ENCODE results near the gene SPTA1.

The SPTA1 gene

DNA sequence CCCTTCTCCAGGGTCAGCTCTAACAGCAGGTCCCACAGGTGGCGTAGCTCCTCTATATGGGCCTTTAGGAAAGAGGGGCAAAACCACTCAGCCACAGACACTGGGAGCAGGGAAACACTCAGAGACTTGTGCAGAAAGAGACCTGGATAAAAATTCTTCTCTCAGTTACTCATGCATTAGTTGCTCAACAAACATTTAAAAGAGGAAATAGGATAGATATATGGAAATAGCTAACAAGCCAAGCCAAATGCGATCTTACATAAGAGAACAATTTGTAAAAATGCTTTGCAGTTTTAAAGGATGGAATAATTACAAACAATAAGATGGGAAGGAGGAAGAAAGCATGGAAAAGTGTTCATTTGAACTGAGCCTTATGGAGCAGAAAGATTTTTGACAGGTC, 4.9 kb downstream of the SPTA1 start:
- no peak for DNase-seq

DNA sequence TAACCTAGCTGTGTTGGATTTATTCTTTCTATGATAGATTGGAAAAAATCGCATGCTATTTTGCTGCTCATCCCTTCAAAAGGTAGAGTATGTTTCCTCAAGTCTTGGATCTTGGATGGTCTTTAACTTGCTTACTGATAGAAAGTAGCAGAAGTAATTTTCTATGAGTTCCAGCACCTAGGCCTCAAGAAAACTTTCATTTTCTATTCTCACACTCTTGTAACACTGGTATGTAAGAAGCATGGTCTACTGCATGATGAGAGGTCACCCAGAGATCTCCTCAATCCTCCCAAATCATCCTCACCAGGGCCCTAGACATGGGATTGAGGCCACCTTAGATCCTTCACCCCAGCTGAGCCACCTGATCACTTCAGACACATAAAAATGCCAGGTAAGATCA, 7.2 kb downstream of the SPTA1 start:
- no peak for DNase-seq

- no peak for DNase-seq
These were observed 10.8 kb downstream of the SPTA1 start for GRCh38 chr1:158675563-158676323.

GRCh38 chr1:158674302-158674701, 12.2 kb downstream of the SPTA1 start:
- no peak for DNase-seq

GRCh38 chr1:158666037-158666436, 20.5 kb downstream of the SPTA1 start:
- DNase-seq: no peak

- peak; percentile 78 to 87 for DNase-seq
These were observed 31.9 kb downstream of the SPTA1 start for GRCh38 chr1:158654571-158654970.

GRCh38 chr1:158654086-158654485, 32.4 kb downstream of the SPTA1 start:
- DNase-seq: no peak

GRCh38 chr1:158652721-158653334, 33.7 kb downstream of the SPTA1 start:
- no peak for DNase-seq

- DNase-seq: no peak
These were observed 37.5 kb downstream of the SPTA1 start for GRCh38 chr1:158649052-158649451.

DNA sequence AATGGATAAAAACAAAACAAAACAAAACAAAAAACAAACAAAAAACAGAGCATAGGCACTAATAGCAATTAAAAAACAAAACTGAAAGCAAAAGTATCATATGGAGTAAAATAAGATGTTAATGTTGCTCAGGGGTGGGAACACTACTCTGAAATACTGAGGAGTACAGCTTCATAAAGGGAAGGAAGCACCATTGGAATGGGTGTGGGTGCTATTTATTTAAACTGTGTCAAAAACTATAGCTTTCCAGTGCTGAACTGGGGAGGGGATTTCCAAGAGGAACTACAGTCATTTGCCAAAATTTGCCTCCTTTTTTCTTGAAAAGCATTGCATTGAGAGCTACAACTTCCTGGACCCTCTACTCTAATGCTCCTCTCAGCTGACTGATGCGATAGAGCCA, 40.0 kb downstream of the SPTA1 start:
- DNase-seq: no peak

DNA sequence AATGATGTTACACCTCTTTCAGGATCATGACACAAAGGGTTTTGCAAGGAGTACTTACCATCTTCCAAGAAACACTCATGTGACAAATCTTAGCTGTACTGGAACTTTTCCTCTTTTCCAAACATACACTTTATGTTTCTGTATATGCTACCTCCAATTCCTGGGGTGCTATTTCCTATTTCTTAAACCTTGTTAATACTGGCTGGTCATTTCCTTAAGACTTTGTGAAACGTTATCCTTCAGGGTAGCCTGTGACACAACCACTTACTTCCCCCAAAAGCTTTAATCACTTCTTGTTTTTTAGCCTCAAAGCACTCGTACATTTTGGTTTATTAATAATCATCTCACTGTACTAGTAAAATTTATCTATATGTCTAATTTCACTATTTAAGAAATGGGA, 42.1 kb downstream of the SPTA1 start:
- no peak for DNase-seq

DNA sequence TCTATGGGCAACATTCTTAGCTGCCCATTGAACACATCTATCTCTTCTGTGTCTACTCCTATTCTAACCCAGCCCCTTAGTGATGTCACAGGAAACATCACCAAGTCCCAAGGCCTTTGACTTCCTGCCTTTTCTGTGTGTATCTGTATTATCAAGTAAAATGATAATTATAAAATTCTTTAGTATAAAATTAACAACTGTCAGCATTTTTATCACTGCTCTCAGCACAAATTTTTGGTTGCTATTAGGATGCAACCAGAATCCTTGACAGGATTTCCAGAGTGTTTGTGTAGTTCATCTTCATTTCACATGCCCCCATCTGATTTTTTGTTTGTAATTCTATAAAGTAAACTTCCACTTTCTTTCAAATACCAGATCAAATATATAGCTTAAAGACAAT, 47.6 kb downstream of the SPTA1 start:
- no peak for DNase-seq

- DNase-seq: no peak
These were observed 48.4 kb downstream of the SPTA1 start for GRCh38 chr1:158638146-158638545.

DNA sequence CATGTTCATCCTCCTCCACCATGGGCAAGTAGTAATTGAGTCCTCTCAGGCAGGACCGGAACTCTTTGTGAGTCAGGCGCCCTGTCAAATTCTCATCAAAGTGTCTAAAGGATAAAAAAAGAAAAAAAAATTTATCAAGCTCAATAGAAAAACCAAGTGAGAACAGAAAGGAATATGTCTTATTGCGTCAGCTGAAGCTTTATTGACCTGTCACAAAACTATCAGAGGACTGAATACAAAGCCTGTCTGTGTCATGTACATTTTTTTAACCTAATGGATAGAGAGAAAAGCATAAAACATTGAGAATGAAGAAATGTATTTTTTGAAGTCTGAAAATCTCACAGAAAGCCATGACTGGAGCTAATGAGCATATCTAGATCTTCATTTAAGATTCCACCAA, 72.8 kb downstream of the SPTA1 start:
- DNase-seq: no peak

DNA sequence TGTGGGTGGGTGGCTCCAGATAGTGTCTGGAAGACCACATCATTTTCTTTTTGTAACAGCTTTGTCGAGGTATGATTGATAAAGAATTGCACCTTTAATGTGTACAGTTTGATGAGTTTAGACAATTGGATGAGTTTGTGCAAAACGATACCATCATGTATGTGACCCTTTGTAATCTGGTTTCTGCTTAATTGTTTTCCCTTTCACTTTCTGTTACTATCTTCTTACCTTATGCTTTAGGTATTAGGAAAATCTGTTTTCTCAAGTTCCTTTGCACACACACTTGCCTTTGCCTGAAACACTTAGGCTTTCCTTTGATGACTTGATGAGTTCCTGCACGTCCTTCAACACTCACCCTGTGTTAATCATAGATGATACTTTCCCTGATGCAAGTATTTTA, 74.6 kb downstream of the SPTA1 start:
- no peak for DNase-seq

GRCh38 chr1:158607296-158607695, 79.2 kb downstream of the SPTA1 start:
- DNase-seq: no peak

GRCh38 chr1:158604968-158605367, 81.5 kb downstream of the SPTA1 start, which contains the start of gene OR10Z1:
TSS of gene OR10Z1 (plus strand) at chr1:158605268. CDS start at chr1:158606439, 1,171 bp downstream.
- DNase-seq: no peak

DNA sequence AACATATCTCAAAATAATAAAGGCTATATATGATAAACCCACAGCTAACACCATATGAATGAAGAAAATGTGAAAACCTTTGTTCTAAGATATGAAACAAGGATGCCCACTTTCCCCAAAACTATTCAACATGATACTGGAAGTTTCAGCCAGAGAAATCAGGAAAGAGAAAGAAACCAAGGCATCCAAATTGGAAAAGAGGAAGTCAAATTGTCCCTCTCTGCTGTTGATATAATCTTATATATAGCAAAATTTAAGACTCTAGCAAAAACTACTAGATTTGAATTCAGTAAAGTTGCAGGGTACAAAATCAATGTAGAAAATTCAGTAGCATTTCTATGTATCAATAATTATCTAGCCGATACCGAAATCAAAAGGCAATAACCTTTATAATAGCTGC, 85.8 kb downstream of the SPTA1 start:
- no peak for DNase-seq

GRCh38 chr1:158586942-158587341, 99.6 kb downstream of the SPTA1 start:
- no peak for DNase-seq

DNA sequence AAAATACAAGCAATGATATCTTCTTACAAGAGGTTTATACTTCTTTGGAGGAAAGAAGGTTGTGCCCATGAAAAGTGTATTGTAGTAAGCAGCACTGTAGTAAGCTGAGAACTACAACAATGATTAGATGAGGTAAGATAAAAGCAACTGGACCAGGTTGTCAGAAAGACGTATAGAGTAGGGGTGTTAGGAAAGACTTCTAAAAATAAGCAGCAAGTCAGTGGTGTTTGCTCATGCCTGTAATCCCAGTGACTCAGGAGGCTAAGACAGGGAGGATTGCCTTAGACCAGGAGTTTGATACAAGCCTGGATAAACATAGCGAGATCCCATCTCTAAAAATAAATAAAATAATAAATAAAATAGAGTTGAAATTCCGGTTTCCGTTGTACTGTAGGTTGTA, 102.6 kb downstream of the SPTA1 start:
- no peak for DNase-seq

- no peak for DNase-seq
These were observed 106.8 kb downstream of the SPTA1 start, which contains the start of gene OR10X1 for GRCh38 chr1:158579733-158580132. TSS of gene OR10X1 (minus strand) at chr1:158579899. CDS start at chr1:158579899, 0 bp downstream.

GRCh38 chr1:158577561-158577960, 109.0 kb downstream of the SPTA1 start:
- DNase-seq: no peak

DNA sequence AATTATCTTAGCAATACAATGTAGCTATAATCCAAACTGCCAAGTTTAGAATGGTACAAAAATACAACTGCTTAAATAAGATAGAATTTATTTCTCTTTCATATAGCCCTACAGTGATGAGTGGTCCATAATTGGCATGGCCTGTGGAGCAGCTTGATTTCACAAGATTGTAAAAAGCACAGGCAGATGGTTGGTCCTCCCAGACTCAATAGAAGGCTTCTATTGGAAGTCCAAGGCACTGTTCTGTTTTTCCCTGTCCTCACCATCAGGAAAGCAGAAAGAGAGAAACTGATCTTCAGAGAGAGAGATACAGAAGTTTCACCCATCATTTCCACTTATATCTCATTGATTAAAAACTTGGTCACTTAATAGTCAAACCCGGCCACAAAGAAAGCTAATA, 114.3 kb downstream of the SPTA1 start:
- DNase-seq: no peak

GRCh38 chr1:158570480-158570879, 116.0 kb downstream of the SPTA1 start, which contains the start of gene OR6P1:
TSS of gene OR6P1 (minus strand) at chr1:158570580. CDS start at chr1:158563604, 6,976 bp downstream.
- DNase-seq: no peak

- DNase-seq: no peak
These were observed 121.9 kb downstream of the SPTA1 start for GRCh38 chr1:158564608-158565007.
